ENCODE measurements around the gene TMEM86A.

TMEM86A gene

GRCh38 chr11:18727479-18728236, 29.1 kb downstream of the TMEM86A start:
- peak; percentile 35 for DNase-seq

- DNase-seq: no peak
These were observed 30.1 kb downstream of the TMEM86A start for GRCh38 chr11:18728658-18729057.

- no peak for DNase-seq
These were observed 30.8 kb downstream of the TMEM86A start for GRCh38 chr11:18729426-18729825.

GRCh38 chr11:18730020-18730419, 31.4 kb downstream of the TMEM86A start:
- DNase-seq: no peak

- DNase-seq: no peak
These were observed 32.9 kb downstream of the TMEM86A start for GRCh38 chr11:18731441-18731840.

GRCh38 chr11:18731949-18732821, 33.6 kb downstream of the TMEM86A start:
- peak; percentile 76 for DNase-seq

GRCh38 chr11:18733202-18733601, 34.6 kb downstream of the TMEM86A start:
- DNase-seq: no peak

- DNase-seq: no peak
These were observed 38.1 kb downstream of the TMEM86A start for GRCh38 chr11:18736590-18737148.

- DNase-seq: no peak
These were observed 39.1 kb downstream of the TMEM86A start for GRCh38 chr11:18737642-18738041.

- DNase-seq: no peak
These were observed 41.1 kb downstream of the TMEM86A start for GRCh38 chr11:18739685-18740084.

- DNase-seq: no peak
These were observed 43.2 kb downstream of the TMEM86A start for GRCh38 chr11:18741783-18742182.

- DNase-seq: no peak
These were observed 44.8 kb downstream of the TMEM86A start for GRCh38 chr11:18743365-18743764.

GRCh38 chr11:18743900-18744514, 45.4 kb downstream of the TMEM86A start:
- no peak for DNase-seq

- DNase-seq: no peak
These were observed 46.7 kb downstream of the TMEM86A start for GRCh38 chr11:18745251-18745650.

- no peak for DNase-seq
These were observed 50.3 kb downstream of the TMEM86A start for GRCh38 chr11:18748766-18749365.

GRCh38 chr11:18749681-18750319, 51.2 kb downstream of the TMEM86A start:
- DNase-seq: no peak

- no peak for DNase-seq
These were observed 52.4 kb downstream of the TMEM86A start for GRCh38 chr11:18750944-18751343.

GRCh38 chr11:18752502-18752901, 53.9 kb downstream of the TMEM86A start:
- DNase-seq: peak; percentile 44

GRCh38 chr11:18754308-18754707, 55.7 kb downstream of the TMEM86A start:
- DNase-seq: no peak

Measured in retina (tissue), 1 donor.